Osteoblast (primary cell): ENCODE measurements around the gene RNASE8. TPM values are rescaled to one million over a fixed set of nuclear protein-coding genes. Genes with fewer than 3 reads are reported as not detected.

ENCODE experiments used
- DNase-seq: peaks from one replicate; pipeline ENCODE4 v3.0.0; 2011; ENCODE audit warnings: low spot score, mixed read lengths; ENCODE audit not compliant: insufficient read length; ENCODE audit errors: missing footprints
- H2AFZ ChIP-seq: 2 replicates; pipeline ENCODE4 v1.6.0; 2011; ENCODE audit warnings: mild to moderate bottlenecking, low read length
- H3K27ac ChIP-seq: 2 replicates; pipeline ENCODE4 v1.5.1; 2011; ENCODE audit warnings: mild to moderate bottlenecking, low read depth, low read length, moderate library complexity
- H3K27me3 ChIP-seq: 2 replicates; pipeline ENCODE4 v1.6.0; 2012; ENCODE audit warnings: mild to moderate bottlenecking, control low read depth, inconsistent platforms, low read length, moderate library complexity; ENCODE audit not compliant: insufficient read depth
- H3K36me3 ChIP-seq: 2 replicates; pipeline ENCODE4 v1.5.1; 2011; ENCODE audit warnings: mild to moderate bottlenecking, low read length, control low read depth, moderate library complexity; ENCODE audit not compliant: insufficient read depth
- H3K4me1 ChIP-seq: 2 replicates; pipeline ENCODE4 v1.5.1; 2011; ENCODE audit warnings: mild to moderate bottlenecking, low read length, control low read depth, moderate library complexity; ENCODE audit not compliant: insufficient read depth
- H3K4me2 ChIP-seq: 2 replicates; pipeline ENCODE4 v1.6.0; 2011; ENCODE audit warnings: mild to moderate bottlenecking, low read length; ENCODE audit not compliant: insufficient read depth
- H3K4me3 ChIP-seq: fragments of 200-600 bp; sonication (generic); 3 replicates; pipeline ENCODE4 v1.5.1; 2012; ENCODE audit warnings: mild to moderate bottlenecking, low read length, inconsistent platforms; ENCODE audit not compliant: insufficient read depth
- H3K79me2 ChIP-seq: 2 replicates; pipeline ENCODE4 v1.6.0; 2012; ENCODE audit warnings: mild to moderate bottlenecking, low read length, control low read depth, inconsistent platforms; ENCODE audit not compliant: insufficient read depth
- H3K9me3 ChIP-seq: 2 replicates; pipeline ENCODE4 v1.5.1; 2011; ENCODE audit warnings: low read depth, low read length, control low read depth
- H4K20me1 ChIP-seq: 2 replicates; pipeline ENCODE4 v1.6.0; 2012; ENCODE audit warnings: mild to moderate bottlenecking, low read length, control low read depth; ENCODE audit not compliant: insufficient read depth
- total RNA-seq: library from RNA; depleted of rRNA; stranded (reverse); fragments of >200 nt; gene quantifications from 2 replicates; pipeline ENCODE4 v1.2.3, GENCODE V29; 2012
- TF ChIP-seq, protein P1 (sequence below): IDR thresholded peaks from 2 replicates; pipeline ENCODE4 v1.5.1; 2011; ENCODE audit warnings: mild to moderate bottlenecking, low read depth, low read length, moderate library complexity; ENCODE audit errors: extremely low read depth

The RNASE8 gene
- total RNA-seq, 1 donor: not detected

- Histone ChIP-seq H4K20me1 (no peaks in the 10 kb centered on the region), H3K27me3 (peaks cover 59% of the 10 kb centered on the region), H3K79me2 (no peaks in the 10 kb centered on the region), H3K4me3 (no peak overlapping the region), H2AFZ (no peak overlapping the region), H3K4me2 (no peak overlapping the region), H3K9me3 (no peaks in the 10 kb centered on the region), H3K4me1 (no peaks in the 10 kb centered on the region), H3K36me3 (no peaks in the 10 kb centered on the region), H3K27ac (no peak overlapping the region)
- TF ChIP-seq, protein P1, sequence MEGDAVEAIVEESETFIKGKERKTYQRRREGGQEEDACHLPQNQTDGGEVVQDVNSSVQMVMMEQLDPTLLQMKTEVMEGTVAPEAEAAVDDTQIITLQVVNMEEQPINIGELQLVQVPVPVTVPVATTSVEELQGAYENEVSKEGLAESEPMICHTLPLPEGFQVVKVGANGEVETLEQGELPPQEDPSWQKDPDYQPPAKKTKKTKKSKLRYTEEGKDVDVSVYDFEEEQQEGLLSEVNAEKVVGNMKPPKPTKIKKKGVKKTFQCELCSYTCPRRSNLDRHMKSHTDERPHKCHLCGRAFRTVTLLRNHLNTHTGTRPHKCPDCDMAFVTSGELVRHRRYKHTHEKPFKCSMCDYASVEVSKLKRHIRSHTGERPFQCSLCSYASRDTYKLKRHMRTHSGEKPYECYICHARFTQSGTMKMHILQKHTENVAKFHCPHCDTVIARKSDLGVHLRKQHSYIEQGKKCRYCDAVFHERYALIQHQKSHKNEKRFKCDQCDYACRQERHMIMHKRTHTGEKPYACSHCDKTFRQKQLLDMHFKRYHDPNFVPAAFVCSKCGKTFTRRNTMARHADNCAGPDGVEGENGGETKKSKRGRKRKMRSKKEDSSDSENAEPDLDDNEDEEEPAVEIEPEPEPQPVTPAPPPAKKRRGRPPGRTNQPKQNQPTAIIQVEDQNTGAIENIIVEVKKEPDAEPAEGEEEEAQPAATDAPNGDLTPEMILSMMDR: no peak
- DNase-seq: peak; percentile 62
These were observed 27.1 kb upstream of the RNASE8 start for GRCh38 chr14:21030531-21030930.

DNA sequence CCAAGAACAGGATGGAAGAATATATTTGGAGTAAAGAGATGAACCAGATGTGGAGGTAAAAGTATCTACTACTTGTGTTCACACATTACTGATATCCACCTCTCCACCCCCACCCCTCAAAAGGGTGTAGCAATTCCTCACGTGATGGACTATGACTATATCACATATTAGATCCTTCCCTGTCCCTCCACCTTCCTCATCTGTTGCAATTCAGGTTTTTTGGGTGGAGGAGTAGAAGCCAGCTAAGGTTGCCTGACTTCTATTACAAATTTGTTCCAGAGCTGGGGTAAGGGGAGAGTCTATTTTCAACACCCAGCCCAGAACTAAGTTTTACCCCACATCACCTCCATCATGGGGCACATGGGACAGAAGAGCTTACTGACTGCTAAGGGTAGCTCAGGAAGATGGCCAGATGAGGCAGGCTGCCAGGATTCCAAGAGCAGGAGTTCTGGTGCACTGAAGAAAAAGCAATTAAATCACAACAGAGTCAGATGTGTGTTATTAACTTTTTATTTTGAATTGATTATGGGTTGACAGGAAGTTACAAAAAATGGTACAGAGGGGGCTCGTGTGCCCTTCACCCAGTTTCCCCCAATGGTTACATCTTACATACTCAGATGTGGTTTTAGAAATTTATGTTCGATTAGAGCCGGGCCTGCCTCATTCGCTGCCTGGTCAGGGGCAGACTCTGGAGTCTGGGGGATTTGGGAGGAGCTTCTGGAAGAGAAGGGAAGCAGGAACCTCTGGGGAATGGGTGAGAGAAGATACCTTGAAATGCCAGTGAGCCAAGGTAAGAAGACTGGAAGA is 25.1 kb upstream of the RNASE8 start:
- Histone ChIP-seq H3K27ac (no peak overlapping the region), H3K4me3 (no peak overlapping the region), H3K27me3 (peaks cover 49% of the 10 kb centered on the region), H4K20me1 (no peaks in the 10 kb centered on the region), H3K4me2 (no peak overlapping the region), H3K4me1 (no peaks in the 10 kb centered on the region), H3K36me3 (no peaks in the 10 kb centered on the region), H2AFZ (no peak overlapping the region), H3K9me3 (no peaks in the 10 kb centered on the region), H3K79me2 (no peaks in the 10 kb centered on the region)
- TF ChIP-seq, protein P1: no peak
- DNase-seq: no peak

- Histone ChIP-seq H3K27ac (no peak overlapping the region), H3K4me1 (no peaks in the 10 kb centered on the region), H2AFZ (no peak overlapping the region), H3K9me3 (no peaks in the 10 kb centered on the region), H4K20me1 (no peaks in the 10 kb centered on the region), H3K79me2 (no peaks in the 10 kb centered on the region), H3K36me3 (no peaks in the 10 kb centered on the region), H3K4me3 (no peak overlapping the region), H3K4me2 (no peak overlapping the region), H3K27me3 (peaks cover 49% of the 10 kb centered on the region)
- TF ChIP-seq, protein P1: no peak
- DNase-seq: peak; percentile 43
These were observed 24.4 kb upstream of the RNASE8 start for GRCh38 chr14:21033133-21033698.

DNA sequence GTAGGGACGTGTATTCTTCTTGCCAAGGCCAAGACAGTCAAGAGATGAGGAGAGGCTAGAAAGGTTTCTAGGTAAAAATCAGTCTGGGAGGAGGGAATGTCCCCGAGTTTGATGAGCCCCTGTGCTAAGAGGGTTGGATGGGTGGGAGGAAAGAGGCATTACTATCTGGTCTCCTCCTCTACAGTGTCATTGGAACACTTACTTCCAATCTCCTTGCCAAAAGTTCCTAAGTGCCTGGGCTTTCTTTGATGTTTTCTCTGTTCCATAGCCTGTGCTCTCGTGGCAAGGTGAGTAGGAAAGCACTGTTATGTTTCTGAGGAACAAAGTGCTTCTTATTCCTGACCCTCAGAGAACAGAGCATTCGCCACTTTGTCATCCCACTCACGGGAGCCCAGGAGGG is 22.9 kb upstream of the RNASE8 start, which contains the start of gene RNASE13:
TSS of gene RNASE13 (minus strand) at position 101 of the 400 bp plus-strand sequence. CDS start 519 bp downstream, outside the sequence.
- Histone ChIP-seq H3K27me3 (peaks cover 49% of the 10 kb centered on the region), H3K4me3 (no peak within 1 kb of the TSS), H3K27ac (no peak within 1 kb of the TSS), H3K4me1 (peaks cover 7% of the 10 kb centered on the region), H3K4me2 (no peak within 1 kb of the TSS), H4K20me1 (no peaks in the 10 kb centered on the region), H2AFZ (no peak within 1 kb of the TSS), H3K79me2 (no peaks in the 10 kb centered on the region), H3K9me3 (no peaks in the 10 kb centered on the region), H3K36me3 (no peaks in the 10 kb centered on the region)
- DNase-seq: no peak
- TF ChIP-seq, protein P1: no peak
